Fibroblast of pulmonary artery (primary cell): ENCODE measurements around the gene PRKG1.

Experiments
- DNase-seq: peaks from one replicate; pipeline ENCODE4 v3.0.0-alpha.2; 2010; ENCODE audit warnings: low read depth
- H3K4me3 ChIP-seq: replicated peaks from 2 replicates; pipeline ENCODE4 v1.5.1; 2011; ENCODE audit warnings: low read depth, mild to moderate bottlenecking, control low read depth, low read length, moderate library complexity
- CTCF ChIP-seq: IDR thresholded peaks from 2 replicates; pipeline ENCODE4 v1.5.1; 2011; ENCODE audit warnings: mild to moderate bottlenecking, control low read depth, low read length, inconsistent platforms; ENCODE audit errors: missing control alignments

Gene PRKG1

GRCh38 chr10:52048051-52048450 is 973.8 kb downstream of the PRKG1 start:
- no peak for DNase-seq
- TF ChIP-seq CTCF = no peak
- H3K4me3 ChIP-seq = no peak overlapping the region

GRCh38 chr10:52050429-52051047 is 976.3 kb downstream of the PRKG1 start:
- H3K4me3 ChIP-seq = no peak overlapping the region
- no peak for TF ChIP-seq CTCF
- no peak for DNase-seq

GRCh38 chr10:52053497-52053896 is 979.2 kb downstream of the PRKG1 start:
- TF ChIP-seq CTCF = no peak
- DNase-seq = no peak

GRCh38 chr10:52056291-52056690 is 982.0 kb downstream of the PRKG1 start:
- DNase-seq = no peak
- no peak for TF ChIP-seq CTCF
- no peak overlapping the region for H3K4me3 ChIP-seq

More at GRCh38 chr10:52053497-52053896, 979.2 kb downstream of the PRKG1 start:
- no peak overlapping the region for H3K4me3 ChIP-seq

- no peak for DNase-seq
- H3K4me3 ChIP-seq = no peak overlapping the region
- no peak for TF ChIP-seq CTCF
Measured at GRCh38 chr10:52059089-52059488, 984.8 kb downstream of the PRKG1 start.

GRCh38 chr10:52063159-52063558 is 988.9 kb downstream of the PRKG1 start:
- H3K4me3 ChIP-seq = no peak overlapping the region
- TF ChIP-seq CTCF = no peak
- DNase-seq = no peak
